ENCODE measurements around the gene TLDC2.

GRCh38 chr20:36895036-36895435 lies 19.1 kb downstream of the TLDC2 start:
- TF ChIP-seq POLR2A (IDR thresholded peaks at IDR 0.05) = no peak
- no peak for TF ChIP-seq POLR2AphosphoS5 (IDR thresholded peaks at IDR 0.05)
- TF ChIP-seq CTCF (IDR thresholded peaks at IDR 0.05) = no peak
- no peak for TF ChIP-seq EP300 (IDR thresholded peaks at IDR 0.05)

All from stomach (tissue), 4 donors.